CD4-positive, alpha-beta T cell treated with Interleukin-6 at 100 ng/mL for 8 hours (primary cell): ENCODE results near the gene METTL22.

Experiments used
- DNase-seq: peaks from one replicate; pipeline ENCODE4 v3.0.0-alpha.2; 2020; ENCODE audit warnings: mixed read lengths, low spot score

Gene METTL22

GRCh38 chr16:8696880-8697279 lies 75.4 kb downstream of the METTL22 start:
- no peak for DNase-seq

- no peak for DNase-seq
Measured at GRCh38 chr16:8697965-8698364, 76.5 kb downstream of the METTL22 start.
